HepG2 (cell line): ENCODE measurements around the gene ILDR1. TPM values are rescaled to one million over a fixed set of nuclear protein-coding genes. Genes with fewer than 3 reads are reported as not detected.

ENCODE experiments used
- ATAC-seq: fragments of 200-7000 bp; cut with Tn5 transposase; 3 replicates; pipeline ENCODE4 v1.9.1; 2020; ENCODE audit warnings: mild to moderate bottlenecking, moderate library complexity
- BruUV-seq: library from RNA; stranded (reverse); fragments of 400-500 nt; replicated peaks from 2 replicates; lab custom pipeline; 2021; lab: Mats Ljungman, UMichigan
- CTCF ChIA-PET: fragments of 300-600 bp; formaldehyde crosslinking; extraction: SDS; loops from one replicate; lab custom pipeline; 2021; ENCODE audit warnings: low total read pairs, inconsistent platforms, low intra/inter-chr PET ratio; lab: Yijun Ruan, JAX
- POLR2A ChIA-PET: fragments of 350-600 bp; sonication (Branson Sonifier 250); formaldehyde crosslinking; loops from one replicate; lab custom pipeline; 2020; ENCODE audit warnings: antibody characterized with exemption, inconsistent platforms; lab: Yijun Ruan, JAX
- DNase-seq: peaks from one replicate; pipeline ENCODE4 v3.0.0-alpha.2; 2015; ENCODE audit warnings: low spot score
- FAIRE-seq: peaks from 3 replicates; lab custom pipeline; 2011; peaks lifted over from hg19 to GRCh38; lab: Jason Lieb, UNC
- H2AFZ ChIP-seq: one replicate; pipeline ENCODE4 v1.6.1; 2011; ENCODE audit warnings: low read length, inconsistent platforms
- H3K27ac ChIP-seq: fragments of 300-600 bp; 3 replicates; pipeline ENCODE4 v1.8.0; 2011; ENCODE audit warnings: mixed run types, mild to moderate bottlenecking, mixed read lengths, low read length, inconsistent platforms; ENCODE audit not compliant: insufficient read depth; ENCODE audit errors: extremely low read length
- H3K27me3 ChIP-seq, 2 experiments: fragments of 200-600 bp in 1 of 2; 2 replicates in 1 of 2; 3 replicates in 1 of 2; pipeline versions ENCODE4 v1.6.0 to v1.8.0; 2011; ENCODE audit warnings: low read length in 2 of 2, mild to moderate bottlenecking in 2 of 2, moderate library complexity in 2 of 2, inconsistent platforms in 1 of 2; ENCODE audit not compliant: insufficient read depth in 2 of 2, control insufficient read depth in 1 of 2
- H3K36me3 ChIP-seq, 2 experiments: fragments of 200-600 bp in 1 of 2; replicated peaks in 1 of 2; 2 replicates in 1 of 2; 3 replicates in 1 of 2; pipeline versions ENCODE4 v1.5.1 to v1.8.0; 2011; ENCODE audit warnings: low read length in 2 of 2, inconsistent platforms in 1 of 2; ENCODE audit not compliant: insufficient read depth in 2 of 2, control insufficient read depth in 1 of 2
- H3K4me1 ChIP-seq: 2 replicates; pipeline ENCODE4 v1.5.1; 2012; ENCODE audit warnings: low read length, inconsistent platforms; ENCODE audit not compliant: insufficient read depth
- H3K4me2 ChIP-seq: 2 replicates; pipeline ENCODE4 v1.6.0; 2011; ENCODE audit warnings: low read depth, low read length, inconsistent platforms
- H3K4me3 ChIP-seq, 3 experiments: fragments of 200-600 bp in 1 of 3; sonication (generic), shearing (Covaris generic) in 1 of 3; replicated peaks in 1 of 3; 2 replicates each; pipeline ENCODE4 v1.5.1; 2011 to 2016; ENCODE audit warnings: low read length in 3 of 3, inconsistent platforms in 2 of 3, low read depth in 2 of 3, mild to moderate bottlenecking in 2 of 3, control low read depth in 1 of 3, mixed read lengths in 1 of 3; ENCODE audit not compliant: insufficient read depth in 1 of 3
- H3K79me2 ChIP-seq: one replicate; pipeline ENCODE4 v1.6.1; 2011; ENCODE audit warnings: low read length, inconsistent platforms; ENCODE audit not compliant: insufficient read depth
- H3K9ac ChIP-seq: 2 replicates; pipeline ENCODE4 v1.6.0; 2011; ENCODE audit warnings: mild to moderate bottlenecking, low read depth, low read length, inconsistent platforms; ENCODE audit not compliant: insufficient read depth
- H3K9me3 ChIP-seq: 2 replicates; pipeline ENCODE4 v1.5.1; 2012; ENCODE audit warnings: mild to moderate bottlenecking, low read length
- H4K20me1 ChIP-seq: 2 replicates; pipeline ENCODE4 v1.6.0; 2011; ENCODE audit warnings: inconsistent platforms, mild to moderate bottlenecking, low read length, moderate library complexity; ENCODE audit not compliant: insufficient read depth
- AKAP8 ChIP-seq: sonication (generic); formaldehyde crosslinking; IDR thresholded peaks from 2 replicates; pipeline ENCODE4 v1.5.1; 2020; ENCODE audit warnings: mild to moderate bottlenecking, missing genetic modification reagents
- FOSL2 ChIP-seq: sonication (generic); formaldehyde crosslinking; IDR thresholded peaks from 2 replicates; pipeline ENCODE4 v1.4.0; 2020; ENCODE audit warnings: missing genetic modification reagents
- ISL2 ChIP-seq: sonication (generic); formaldehyde crosslinking; IDR thresholded peaks from 2 replicates; pipeline ENCODE4 v1.5.0; 2020; ENCODE audit warnings: missing genetic modification reagents
- PCBP1 ChIP-seq: fragments of 200-400 bp; formaldehyde crosslinking; IDR thresholded peaks from 2 replicates; pipeline ENCODE4 v1.6.1; 2017; ENCODE audit warnings: mild to moderate bottlenecking, low read depth, low read length, borderline replicate concordance
- SMC3 ChIP-seq: IDR thresholded peaks from 2 replicates; pipeline ENCODE4 v1.6.1; 2011; ENCODE audit warnings: low read length, improper control_type of control experiment
- ZBTB7B ChIP-seq: sonication (generic); formaldehyde crosslinking; IDR thresholded peaks from 2 replicates; pipeline ENCODE4 v1.4.0; 2020; ENCODE audit warnings: missing genetic modification reagents
- ZNF251 ChIP-seq: sonication (generic); formaldehyde crosslinking; IDR thresholded peaks from 2 replicates; pipeline ENCODE4 v1.9.0; 2021; ENCODE audit warnings: mild to moderate bottlenecking, missing genetic modification reagents
- ZNF343 ChIP-seq: sonication (generic); formaldehyde crosslinking; IDR thresholded peaks from 2 replicates; pipeline ENCODE4 v1.4.0; 2020; ENCODE audit warnings: mild to moderate bottlenecking, missing genetic modification reagents
- ZNF761 ChIP-seq: sonication (generic); formaldehyde crosslinking; conservative IDR thresholded peaks from 2 replicates; pipeline ENCODE4 v1.4.0; 2020; ENCODE audit warnings: mild to moderate bottlenecking, missing genetic modification reagents
- ZNF768 ChIP-seq: sonication (generic); formaldehyde crosslinking; IDR thresholded peaks from 2 replicates; pipeline ENCODE4 v1.4.0; 2020; ENCODE audit warnings: missing genetic modification reagents
- ZNF775 ChIP-seq: sonication (generic); formaldehyde crosslinking; IDR thresholded peaks from 2 replicates; pipeline ENCODE4 v1.4.0; 2020; ENCODE audit warnings: missing genetic modification reagents, mild to moderate bottlenecking, moderate library complexity, borderline replicate concordance
- ZNF788 ChIP-seq: sonication (generic); formaldehyde crosslinking; IDR thresholded peaks from 2 replicates; pipeline ENCODE4 v1.5.0; 2020; ENCODE audit warnings: mild to moderate bottlenecking, missing genetic modification reagents, borderline replicate concordance
- ZNF816 ChIP-seq: sonication (generic); formaldehyde crosslinking; IDR thresholded peaks from 2 replicates; pipeline ENCODE4 v1.8.0; 2022; ENCODE audit warnings: missing genetic modification reagents, mild to moderate bottlenecking, borderline replicate concordance
- WGBS: methylation state at CpG from one replicate; pipeline ENCODE4 v1.1.6; 2017; ENCODE audit warnings: low lambda C conversion rate; 5-methylcytosine and 5-hydroxymethylcytosine counted together
- in situ Hi-C: cut with HindIII; loops from 2 replicates; pipeline ENCODE4 v1.10.0; 2017; ENCODE audit warnings: low pct_unique_long_range_greater_than_20kb; ENCODE audit not compliant: extremely low pct_ligation_motif_present
- intact Hi-C: fragments of 100-400 bp; cut with micrococcal nuclease; formaldehyde crosslinking; loops from one replicate; pipeline ENCODE4 v1.10.0; 2022; ENCODE audit not compliant: unreplicated experiment
- polyA plus RNA-seq, 8 experiments: library from polyadenylated mRNA; depleted of rRNA in 3 of 8; stranded (reverse) in 7 of 8; unstranded in 1 of 8; fragments of >200 nt; fragmentation: Illumina TruSeq in 4 of 8; extraction: Trizol in 4 of 8; gene quantifications; 2 replicates each; pipeline versions ENCODE4 v1.2.1 to v1.2.3, GENCODE V29; 2011 to 2016; ENCODE audit warnings: low read depth in 4 of 8, missing spikeins in 1 of 8, mixed read lengths in 1 of 8; ENCODE audit not compliant: insufficient read depth in 1 of 8
- total RNA-seq, 5 experiments: library from RNA; depleted of rRNA; stranded (reverse); fragments of >200 nt; fragmentation: Illumina TruSeq; extraction: Trizol; gene quantifications; 2 replicates each; pipeline ENCODE4 v1.2.3, GENCODE V29; 2016; ENCODE audit warnings: low read depth in 1 of 5
- TF ChIP-seq, protein P1 (sequence below): sonication (generic); formaldehyde crosslinking; IDR thresholded peaks from 2 replicates; pipeline ENCODE4 v1.4.0; 2020; ENCODE audit warnings: missing genetic modification reagents
- TF ChIP-seq, protein P2 (sequence below): sonication (generic); formaldehyde crosslinking; IDR thresholded peaks from 2 replicates; pipeline ENCODE4 v1.4.0; 2020; ENCODE audit warnings: mild to moderate bottlenecking, missing genetic modification reagents
- TF ChIP-seq, protein P3 (sequence below): sonication (generic); formaldehyde crosslinking; IDR thresholded peaks from 2 replicates; pipeline ENCODE4 v1.8.0; 2022; ENCODE audit warnings: mild to moderate bottlenecking, missing genetic modification reagents, moderate library complexity

The ILDR1 gene
- total and polyA plus RNA-seq, 2 of the 13 experiments (the other 11 are each of a cell fraction or from before 2014, with no cell fraction given), result not detected

DNA sequence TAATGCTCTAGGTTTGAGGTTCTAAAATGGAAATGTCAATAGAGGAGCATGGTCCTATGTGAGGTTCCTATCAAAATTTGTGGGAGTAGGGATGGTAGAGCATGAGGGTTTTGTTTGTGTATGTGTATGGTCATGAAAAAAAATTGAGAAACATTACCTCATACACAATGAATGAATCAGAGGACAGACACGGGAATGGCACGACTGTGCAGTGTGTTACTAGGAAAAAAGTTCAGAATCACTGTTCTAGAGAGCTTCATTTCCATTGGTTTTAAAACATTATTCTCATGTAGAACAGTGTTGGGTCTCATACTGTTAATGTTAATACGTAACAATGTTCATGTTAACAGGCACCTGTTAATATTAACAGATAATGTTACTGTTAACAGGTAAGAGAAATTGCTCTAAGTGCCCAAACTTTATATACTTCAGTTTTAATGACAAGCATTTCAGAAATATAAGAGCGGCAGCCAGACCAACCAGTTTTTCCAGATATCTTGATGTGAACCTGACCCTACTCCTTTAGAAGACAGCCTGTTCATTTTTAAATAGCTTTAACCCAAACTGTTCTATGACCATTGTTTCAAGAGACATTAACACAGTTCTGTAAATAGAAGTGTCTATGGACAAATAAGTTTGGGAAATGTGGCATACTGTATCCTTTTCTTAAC is 79.8 kb downstream of the ILDR1 start:
- H3K27ac ChIP-seq, result no peak overlapping the region
- no peak overlapping the region for H3K4me2 ChIP-seq
- TF ChIP-seq ZNF816 (no peak), ZNF768 (no peak), AKAP8 (CRISPR knock-in tag) (no peak), ZNF251 (CRISPR knock-in tag) (no peak), FOSL2 (CRISPR knock-in tag) (no peak), ZBTB7B (CRISPR knock-in tag) (no peak), ISL2 (no peak), SMC3 (no peak), ZNF775 (CRISPR knock-in tag) (no peak), ZNF761 (no peak), ZNF343 (CRISPR knock-in tag) (no peak), ZNF788 (CRISPR knock-in tag) (no peak), PCBP1 (no peak)
- TF ChIP-seq, protein P1, sequence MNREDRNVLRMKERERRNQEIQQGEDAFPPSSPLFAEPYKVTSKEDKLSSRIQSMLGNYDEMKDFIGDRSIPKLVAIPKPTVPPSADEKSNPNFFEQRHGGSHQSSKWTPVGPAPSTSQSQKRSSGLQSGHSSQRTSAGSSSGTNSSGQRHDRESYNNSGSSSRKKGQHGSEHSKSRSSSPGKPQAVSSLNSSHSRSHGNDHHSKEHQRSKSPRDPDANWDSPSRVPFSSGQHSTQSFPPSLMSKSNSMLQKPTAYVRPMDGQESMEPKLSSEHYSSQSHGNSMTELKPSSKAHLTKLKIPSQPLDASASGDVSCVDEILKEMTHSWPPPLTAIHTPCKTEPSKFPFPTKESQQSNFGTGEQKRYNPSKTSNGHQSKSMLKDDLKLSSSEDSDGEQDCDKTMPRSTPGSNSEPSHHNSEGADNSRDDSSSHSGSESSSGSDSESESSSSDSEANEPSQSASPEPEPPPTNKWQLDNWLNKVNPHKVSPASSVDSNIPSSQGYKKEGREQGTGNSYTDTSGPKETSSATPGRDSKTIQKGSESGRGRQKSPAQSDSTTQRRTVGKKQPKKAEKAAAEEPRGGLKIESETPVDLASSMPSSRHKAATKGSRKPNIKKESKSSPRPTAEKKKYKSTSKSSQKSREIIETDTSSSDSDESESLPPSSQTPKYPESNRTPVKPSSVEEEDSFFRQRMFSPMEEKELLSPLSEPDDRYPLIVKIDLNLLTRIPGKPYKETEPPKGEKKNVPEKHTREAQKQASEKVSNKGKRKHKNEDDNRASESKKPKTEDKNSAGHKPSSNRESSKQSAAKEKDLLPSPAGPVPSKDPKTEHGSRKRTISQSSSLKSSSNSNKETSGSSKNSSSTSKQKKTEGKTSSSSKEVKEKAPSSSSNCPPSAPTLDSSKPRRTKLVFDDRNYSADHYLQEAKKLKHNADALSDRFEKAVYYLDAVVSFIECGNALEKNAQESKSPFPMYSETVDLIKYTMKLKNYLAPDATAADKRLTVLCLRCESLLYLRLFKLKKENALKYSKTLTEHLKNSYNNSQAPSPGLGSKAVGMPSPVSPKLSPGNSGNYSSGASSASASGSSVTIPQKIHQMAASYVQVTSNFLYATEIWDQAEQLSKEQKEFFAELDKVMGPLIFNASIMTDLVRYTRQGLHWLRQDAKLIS (CRISPR knock-in tag), result no peak
- TF ChIP-seq, protein P2, sequence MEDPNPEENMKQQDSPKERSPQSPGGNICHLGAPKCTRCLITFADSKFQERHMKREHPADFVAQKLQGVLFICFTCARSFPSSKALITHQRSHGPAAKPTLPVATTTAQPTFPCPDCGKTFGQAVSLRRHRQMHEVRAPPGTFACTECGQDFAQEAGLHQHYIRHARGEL, result no peak
- TF ChIP-seq, protein P3, sequence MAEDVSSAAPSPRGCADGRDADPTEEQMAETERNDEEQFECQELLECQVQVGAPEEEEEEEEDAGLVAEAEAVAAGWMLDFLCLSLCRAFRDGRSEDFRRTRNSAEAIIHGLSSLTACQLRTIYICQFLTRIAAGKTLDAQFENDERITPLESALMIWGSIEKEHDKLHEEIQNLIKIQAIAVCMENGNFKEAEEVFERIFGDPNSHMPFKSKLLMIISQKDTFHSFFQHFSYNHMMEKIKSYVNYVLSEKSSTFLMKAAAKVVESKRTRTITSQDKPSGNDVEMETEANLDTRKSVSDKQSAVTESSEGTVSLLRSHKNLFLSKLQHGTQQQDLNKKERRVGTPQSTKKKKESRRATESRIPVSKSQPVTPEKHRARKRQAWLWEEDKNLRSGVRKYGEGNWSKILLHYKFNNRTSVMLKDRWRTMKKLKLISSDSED (CRISPR knock-in tag), result no peak
- H3K27me3 ChIP-seq, result no peaks in the 10 kb centered on the region
- intact Hi-C loops (no loop called here), in situ Hi-C loops (no loop called here)
- no peak overlapping the region for H3K4me3 ChIP-seq
- FAIRE-seq (no peak), DNase-seq (no peak), ATAC-seq (no peak)
- H2AFZ ChIP-seq, result no peak overlapping the region
- BruUV-seq, result no TSS peak
- no peaks in the 10 kb centered on the region for H3K4me1 ChIP-seq
- no peak overlapping the region for H3K9ac ChIP-seq
- ChIA-PET POLR2A (no interaction called here), CTCF (no interaction called here)
- no peaks in the 10 kb centered on the region for H3K9me3 ChIP-seq
- no peaks in the 10 kb centered on the region for H4K20me1 ChIP-seq
- WGBS, result 86% methylated on average over 4 of the region's 4 CpGs
- H3K79me2 ChIP-seq, result no peaks in the 10 kb centered on the region
- H3K36me3 ChIP-seq, result no peaks in the 10 kb centered on the region
